Neural crest cell (in vitro differentiated cells): ENCODE data around the gene C3orf38. TPM values are rescaled to one million over a fixed set of nuclear protein-coding genes. Genes with fewer than 3 reads are reported as not detected.

ENCODE experiments used
- DNase-seq: peaks from one replicate; pipeline ENCODE4 v3.0.0; 2021; ENCODE audit warnings: low read depth, mixed read lengths, low spot score
- H3K27ac Mint-ChIP-seq: one replicate; pipeline ENCODE4 v1.8.0; 2021; ENCODE audit warnings: mild to moderate bottlenecking, mixed read lengths; ENCODE audit not compliant: unreplicated experiment
- H3K27me3 Mint-ChIP-seq: 2 replicates; pipeline ENCODE4 v1.8.0; 2021; ENCODE audit warnings: low read depth, mild to moderate bottlenecking, mixed read lengths
- H3K36me3 Mint-ChIP-seq: 2 replicates; pipeline ENCODE4 v1.8.0; 2021; ENCODE audit warnings: low read depth, mild to moderate bottlenecking, mixed read lengths
- H3K4me1 Mint-ChIP-seq: 2 replicates; pipeline ENCODE4 v1.8.0; 2021; ENCODE audit warnings: mixed read lengths
- H3K4me3 Mint-ChIP-seq: one replicate; pipeline ENCODE4 v1.8.0; 2021; ENCODE audit warnings: mild to moderate bottlenecking, mixed read lengths
- H3K9me3 Mint-ChIP-seq: 2 replicates; pipeline ENCODE4 v1.8.0; 2021; ENCODE audit warnings: mixed read lengths
- total RNA-seq: library from RNA; stranded (reverse); gene quantifications from 2 replicates; pipeline ENCODE4 v1.2.1, GENCODE V29; 2021
- TF ChIP-seq, protein P1 (sequence below): fragments of 200-600 bp; sonication (generic); conservative IDR thresholded peaks from 2 replicates; pipeline ENCODE4 v1.5.0; 2021; ENCODE audit warnings: antibody characterized with exemption, mild to moderate bottlenecking

Gene C3orf38
- total RNA-seq, 1 donor from 2014 or later, result 33.4 TPM

DNA sequence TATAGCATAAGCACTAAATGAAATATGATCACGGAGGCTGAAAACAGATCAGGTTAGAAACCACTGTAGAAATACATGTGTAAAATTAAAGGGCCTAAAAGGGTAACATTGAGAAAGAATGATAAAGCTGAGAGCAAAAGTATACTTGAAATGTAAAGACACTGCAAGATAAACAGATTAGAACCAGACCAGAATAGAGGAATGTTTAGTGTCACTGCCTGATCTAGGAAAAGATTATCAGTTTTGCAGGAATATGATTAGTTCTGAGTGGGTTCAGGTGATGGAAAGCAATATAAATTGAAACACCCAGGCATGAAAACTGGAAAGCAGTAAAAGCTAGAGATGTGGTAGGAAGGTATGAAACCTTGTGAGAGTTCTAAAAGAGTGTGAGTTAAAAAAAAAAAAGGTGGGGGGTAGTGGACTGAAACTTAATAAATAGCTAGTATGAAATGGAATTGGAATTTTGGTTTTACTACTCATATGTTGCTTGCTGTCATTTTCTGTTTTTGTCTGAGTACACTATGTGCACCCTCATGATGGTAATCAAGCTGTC is 16.0 kb upstream of the C3orf38 start:
- TF ChIP-seq, protein P1, sequence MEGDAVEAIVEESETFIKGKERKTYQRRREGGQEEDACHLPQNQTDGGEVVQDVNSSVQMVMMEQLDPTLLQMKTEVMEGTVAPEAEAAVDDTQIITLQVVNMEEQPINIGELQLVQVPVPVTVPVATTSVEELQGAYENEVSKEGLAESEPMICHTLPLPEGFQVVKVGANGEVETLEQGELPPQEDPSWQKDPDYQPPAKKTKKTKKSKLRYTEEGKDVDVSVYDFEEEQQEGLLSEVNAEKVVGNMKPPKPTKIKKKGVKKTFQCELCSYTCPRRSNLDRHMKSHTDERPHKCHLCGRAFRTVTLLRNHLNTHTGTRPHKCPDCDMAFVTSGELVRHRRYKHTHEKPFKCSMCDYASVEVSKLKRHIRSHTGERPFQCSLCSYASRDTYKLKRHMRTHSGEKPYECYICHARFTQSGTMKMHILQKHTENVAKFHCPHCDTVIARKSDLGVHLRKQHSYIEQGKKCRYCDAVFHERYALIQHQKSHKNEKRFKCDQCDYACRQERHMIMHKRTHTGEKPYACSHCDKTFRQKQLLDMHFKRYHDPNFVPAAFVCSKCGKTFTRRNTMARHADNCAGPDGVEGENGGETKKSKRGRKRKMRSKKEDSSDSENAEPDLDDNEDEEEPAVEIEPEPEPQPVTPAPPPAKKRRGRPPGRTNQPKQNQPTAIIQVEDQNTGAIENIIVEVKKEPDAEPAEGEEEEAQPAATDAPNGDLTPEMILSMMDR, result no peak
- Mint-ChIP-seq H3K36me3 (peaks cover 7% of the 10 kb centered on the region), H3K4me3 (no peak overlapping the region), H3K27me3 (no peaks in the 10 kb centered on the region), H3K27ac (no peak overlapping the region), H3K9me3 (no peaks in the 10 kb centered on the region), H3K4me1 (no peaks in the 10 kb centered on the region)
- DNase-seq, result no peak

DNA sequence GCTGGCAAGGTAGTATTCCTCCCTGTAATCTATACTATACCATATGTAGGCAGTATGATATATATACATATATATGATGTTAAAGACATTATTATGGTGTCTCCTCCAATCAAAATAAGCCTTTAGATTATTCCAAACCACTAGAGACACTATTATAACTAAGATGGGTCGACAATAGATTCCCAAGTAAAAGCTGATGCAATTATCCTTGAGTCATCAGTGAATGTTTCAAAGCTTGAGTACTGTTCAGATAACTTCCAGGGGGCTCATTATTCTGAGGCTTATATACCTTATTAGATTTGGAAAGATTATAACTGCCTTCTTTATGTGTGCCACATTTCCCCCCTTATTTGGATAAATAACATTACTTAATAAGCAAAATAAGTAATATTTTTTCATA is 11.9 kb upstream of the C3orf38 start:
- TF ChIP-seq, protein P1, result no peak
- H3K4me3 Mint-ChIP-seq, result no peak overlapping the region
- H3K9me3 Mint-ChIP-seq, result no peaks in the 10 kb centered on the region
- no peak for DNase-seq
- no peaks in the 10 kb centered on the region for H3K27me3 Mint-ChIP-seq
- H3K4me1 Mint-ChIP-seq, result peaks cover 7% of the 10 kb centered on the region
- peaks cover 14% of the 10 kb centered on the region for H3K36me3 Mint-ChIP-seq
- H3K27ac Mint-ChIP-seq, result no peak overlapping the region

DNA sequence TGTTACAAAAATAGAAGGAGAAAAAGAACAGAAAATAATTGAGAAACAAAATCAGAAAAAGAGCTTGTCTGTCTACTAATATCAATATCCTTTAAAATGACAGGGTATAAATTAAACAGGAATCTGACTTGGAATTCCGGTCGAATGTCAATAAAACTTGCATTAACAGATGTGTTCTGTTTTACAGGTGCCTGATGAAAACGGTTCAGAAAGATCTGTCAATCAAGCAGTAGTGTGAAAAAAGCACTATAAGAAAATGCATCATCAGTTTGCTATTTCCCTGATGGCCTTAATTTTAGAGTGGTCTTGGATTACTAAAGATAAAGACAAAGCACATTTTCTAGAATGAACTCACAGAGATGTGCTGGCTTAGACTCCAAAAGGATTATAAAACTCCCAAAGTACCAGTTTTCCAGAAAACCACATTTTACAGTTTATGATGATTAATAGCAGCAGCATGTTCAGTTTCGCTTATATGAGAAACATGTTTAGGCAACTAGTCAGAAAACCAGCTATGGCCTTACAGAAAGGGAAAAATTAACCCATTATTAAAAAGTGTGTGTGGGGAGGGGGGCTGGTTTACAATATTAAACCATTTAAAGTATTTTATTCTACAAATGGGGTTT is 8.2 kb upstream of the C3orf38 start:
- Mint-ChIP-seq H3K27me3 (no peaks in the 10 kb centered on the region), H3K27ac (no peak overlapping the region)
- TF ChIP-seq, protein P1, result no peak

DNA sequence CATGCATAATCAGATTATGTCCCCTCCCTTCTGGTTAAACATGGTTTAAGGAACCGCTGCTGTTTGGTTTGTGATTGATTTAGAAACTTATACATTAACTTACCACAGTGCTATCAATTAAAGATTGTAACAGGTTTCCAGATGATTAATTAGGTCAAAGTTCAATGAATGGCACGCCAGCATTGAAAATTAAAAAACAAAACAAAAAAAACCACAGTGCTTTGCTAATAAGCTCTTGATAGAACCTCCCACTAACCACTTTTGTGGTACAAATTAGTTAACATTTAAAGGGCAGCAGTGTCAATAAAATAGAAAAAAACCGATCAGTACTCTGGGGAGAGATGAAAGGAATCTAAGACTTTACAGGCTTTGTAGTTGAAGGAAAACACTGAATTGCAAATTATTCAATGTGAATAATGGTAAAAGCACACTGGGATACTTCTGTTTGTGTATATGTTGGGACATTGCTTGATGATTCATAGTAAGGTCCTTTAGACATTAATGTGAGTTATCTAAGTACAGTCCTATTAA is 7.6 kb upstream of the C3orf38 start:
- H3K9me3 Mint-ChIP-seq, result no peaks in the 10 kb centered on the region
- H3K36me3 Mint-ChIP-seq, result peaks cover 14% of the 10 kb centered on the region
- no peak overlapping the region for H3K4me3 Mint-ChIP-seq
- peak overlapping the region; percentile 3 for H3K27ac Mint-ChIP-seq
- H3K4me1 Mint-ChIP-seq, result peaks cover 14% of the 10 kb centered on the region
- DNase-seq, result no peak
- TF ChIP-seq, protein P1, result no peak
- no peaks in the 10 kb centered on the region for H3K27me3 Mint-ChIP-seq

More for the DNA sequence above, 8.2 kb upstream of the C3orf38 start:
- Mint-ChIP-seq H3K4me1 (peaks cover 8% of the 10 kb centered on the region), H3K36me3 (peaks cover 11% of the 10 kb centered on the region), H3K4me3 (no peak overlapping the region), H3K9me3 (no peaks in the 10 kb centered on the region)
- no peak for DNase-seq

DNA sequence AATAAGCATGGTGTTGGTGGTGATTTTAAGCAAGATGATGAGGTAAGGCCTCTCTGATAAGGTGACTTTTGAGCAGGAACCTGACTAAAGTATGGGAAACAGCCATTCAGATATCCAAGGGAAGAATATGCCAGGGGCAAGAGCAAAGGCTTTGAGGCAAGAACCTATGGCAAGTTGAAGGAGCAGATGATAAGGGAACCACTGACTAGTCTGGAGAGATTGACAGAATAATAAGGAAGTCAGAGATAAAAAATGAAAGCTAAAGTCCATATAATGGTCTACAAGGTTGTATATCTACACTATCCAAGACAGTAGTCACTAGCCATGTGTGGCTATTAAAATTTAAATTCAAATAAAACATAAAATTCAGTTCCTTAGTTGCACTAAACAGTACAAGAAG is 2.5 kb upstream of the C3orf38 start:
- no peak overlapping the region for H3K27ac Mint-ChIP-seq
- peaks cover 11% of the 10 kb centered on the region for H3K36me3 Mint-ChIP-seq
- H3K9me3 Mint-ChIP-seq, result no peaks in the 10 kb centered on the region
- H3K4me1 Mint-ChIP-seq, result peaks cover 45% of the 10 kb centered on the region
- peak overlapping the region; percentile 77 for H3K4me3 Mint-ChIP-seq
- TF ChIP-seq, protein P1, result no peak
- no peak for DNase-seq
- no peaks in the 10 kb centered on the region for H3K27me3 Mint-ChIP-seq
